Stimulated activated naive B cell treated with anti-CD40 and anti-IgM and Interleukin-4, amounts not matched to agents 10 μg/mL and 1 μg/mL and 100 μg/mL, for 72 hours (primary cell): ENCODE data around the gene DCAF12L2.
"Not testable (repeated sequence)": the region's sequence is repeated elsewhere in the genome, so short reads cannot be mapped to it uniquely, and the experiment has no call there.

ENCODE experiments used
- ATAC-seq, 2 donors: fragments of 150-1000 bp; cut with Tn5 transposase; replicated peaks; 2 replicates each; pipeline ENCODE4 v1.10.0; 2021; ENCODE audit warnings: moderate library complexity in 1 of 2
- DNase-seq: peaks from one replicate; pipeline ENCODE4 v3.0.0; 2021
- H3K27ac Mint-ChIP-seq: one replicate; pipeline ENCODE4 v1.8.0; 2022; ENCODE audit warnings: mild to moderate bottlenecking, mixed read lengths
- H3K27me3 Mint-ChIP-seq, 2 donors: one replicate each; pipeline ENCODE4 v1.8.0; 2022; ENCODE audit warnings: mixed read lengths in 2 of 2
- H3K36me3 Mint-ChIP-seq, 2 donors: one replicate each; pipeline ENCODE4 v1.8.0; 2022; ENCODE audit warnings: mixed read lengths in 2 of 2, mild to moderate bottlenecking in 1 of 2
- H3K4me1 Mint-ChIP-seq, 2 donors: one replicate each; pipeline ENCODE4 v1.8.0; 2022; ENCODE audit warnings: mixed read lengths in 2 of 2, mild to moderate bottlenecking in 1 of 2
- H3K4me3 Mint-ChIP-seq, 2 donors: one replicate each; pipeline ENCODE4 v1.8.0; 2022; ENCODE audit warnings: mild to moderate bottlenecking in 2 of 2, mixed read lengths in 2 of 2, moderate library complexity in 1 of 2
- H3K9me3 Mint-ChIP-seq, 2 donors: one replicate each; pipeline ENCODE4 v1.8.0; 2022; ENCODE audit warnings: mixed read lengths in 2 of 2, mild to moderate bottlenecking in 1 of 2

DCAF12L2 gene

DNA sequence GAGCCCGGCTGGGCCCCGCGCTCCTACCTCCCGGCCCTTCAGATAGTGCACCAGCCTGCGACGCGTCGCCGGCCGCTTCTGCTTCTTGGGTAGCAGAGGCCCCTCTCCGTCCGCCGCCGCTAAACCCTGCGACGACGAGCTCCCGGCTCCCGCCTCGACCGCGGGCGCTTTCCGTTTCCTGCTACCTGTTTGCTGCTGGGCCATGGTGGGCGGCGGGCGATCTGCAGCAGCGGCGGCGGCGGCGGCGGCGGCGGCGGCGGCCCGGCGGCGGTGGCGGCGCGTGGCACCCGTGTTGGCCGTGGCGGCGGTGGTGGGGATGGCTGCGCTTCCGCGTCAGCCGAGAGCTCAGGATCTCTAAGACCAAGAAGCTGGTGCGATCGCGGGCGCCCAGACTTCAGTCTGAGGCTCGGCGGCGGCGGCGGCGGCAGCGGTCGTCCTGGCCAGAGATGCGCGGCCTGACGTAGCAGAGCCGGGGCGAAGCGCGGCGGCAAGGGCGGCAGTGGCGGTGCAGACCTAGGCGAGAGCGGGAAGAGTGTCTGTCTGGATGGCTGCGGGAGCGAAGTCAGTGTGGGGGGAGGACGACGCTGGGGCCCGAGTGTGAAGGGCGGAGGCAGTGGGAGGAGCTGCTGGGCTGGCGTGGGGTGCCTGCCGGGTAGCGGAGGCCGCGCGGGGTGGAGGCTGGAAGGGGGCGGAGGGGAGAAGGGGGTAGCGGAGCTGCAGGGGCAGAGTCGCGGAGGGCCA is at the start of gene DCAF12L2:
Gene DCAF12L2, minus strand, starts transcription at position 569 of the 741 bp plus-strand sequence. Its CDS starts 365 bp downstream, at position 204.
- peaks cover 5 to 10% of the 10 kb centered on the region in 2 donors for H3K27me3 Mint-ChIP-seq
- H3K9me3 Mint-ChIP-seq: peaks cover 0 to 2% of the 10 kb centered on the region in 2 donors
- ATAC-seq (no peak), DNase-seq (no peak)
- no peaks in the 10 kb centered on the region for H3K4me1 Mint-ChIP-seq
- peak within 1 kb of the TSS in 1 of 2 donors; percentile 50 for H3K4me3 Mint-ChIP-seq
- no peaks in the 10 kb centered on the region for H3K36me3 Mint-ChIP-seq
- H3K27ac Mint-ChIP-seq: no peak within 1 kb of the TSS

DNA sequence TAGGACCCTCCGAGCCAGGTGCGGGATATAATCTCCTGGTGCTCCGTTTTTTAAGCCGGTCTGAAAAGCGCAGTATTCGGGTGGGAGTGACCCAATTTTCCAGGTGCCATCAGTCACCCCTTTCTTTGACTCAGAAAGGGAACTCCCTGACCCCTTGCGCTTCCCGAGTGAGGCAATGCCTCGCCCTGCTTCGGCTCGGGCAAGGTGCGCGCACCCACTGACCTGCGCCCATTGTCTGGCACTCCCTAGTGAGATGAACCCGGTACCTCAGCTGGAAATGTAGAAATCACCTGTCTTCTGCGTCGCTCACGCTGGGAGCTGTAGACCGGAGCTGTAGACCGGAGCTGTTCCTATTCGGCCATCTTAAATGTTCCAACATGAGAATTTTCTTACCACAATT is 24.8 kb upstream of the DCAF12L2 start:
- H3K4me1 Mint-ChIP-seq, DNase-seq, H3K27me3 Mint-ChIP-seq, H3K27ac Mint-ChIP-seq, H3K9me3 Mint-ChIP-seq, H3K4me3 Mint-ChIP-seq, H3K36me3 Mint-ChIP-seq, ATAC-seq: not testable (repeated sequence)

DNA sequence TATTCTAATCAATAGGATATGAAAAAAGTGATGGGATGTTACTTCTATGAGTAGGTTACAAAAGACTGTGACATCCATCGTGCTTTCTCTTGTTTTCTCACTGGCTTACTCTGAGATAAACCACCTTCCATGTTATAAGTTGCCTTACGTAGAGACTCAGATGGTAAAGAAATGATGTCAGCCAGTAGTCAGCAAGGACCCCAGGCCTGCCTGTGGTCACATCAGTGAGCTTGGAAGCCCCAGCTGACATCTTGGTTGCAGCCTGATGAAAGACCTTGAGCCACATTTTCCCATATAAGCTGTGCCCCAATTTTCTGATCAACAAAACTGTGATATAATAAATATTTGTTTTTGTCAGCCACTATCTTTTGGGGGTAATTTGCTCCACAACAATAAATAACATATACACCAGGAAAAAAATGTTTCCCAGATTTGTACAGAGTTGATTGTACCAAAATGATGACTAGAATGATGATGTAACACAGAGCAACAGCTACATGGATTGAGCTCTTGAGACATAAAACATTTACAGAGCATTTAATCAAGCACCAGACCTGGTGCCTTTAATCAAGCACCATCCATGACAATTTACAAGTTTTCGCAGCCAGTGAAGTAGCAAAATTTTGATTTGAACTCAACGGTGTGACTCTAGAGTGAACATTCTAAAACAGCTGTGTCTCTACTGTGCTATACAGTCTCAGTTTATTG is 11.2 kb upstream of the DCAF12L2 start:
- Mint-ChIP-seq H3K4me3 (no peak overlapping the region), H3K9me3 (no peaks in the 10 kb centered on the region), H3K27me3 (no peaks in the 10 kb centered on the region), H3K4me1 (no peaks in the 10 kb centered on the region), H3K27ac (no peak overlapping the region), H3K36me3 (no peaks in the 10 kb centered on the region)
- DNase-seq: no peak
- no peak for ATAC-seq

DNA sequence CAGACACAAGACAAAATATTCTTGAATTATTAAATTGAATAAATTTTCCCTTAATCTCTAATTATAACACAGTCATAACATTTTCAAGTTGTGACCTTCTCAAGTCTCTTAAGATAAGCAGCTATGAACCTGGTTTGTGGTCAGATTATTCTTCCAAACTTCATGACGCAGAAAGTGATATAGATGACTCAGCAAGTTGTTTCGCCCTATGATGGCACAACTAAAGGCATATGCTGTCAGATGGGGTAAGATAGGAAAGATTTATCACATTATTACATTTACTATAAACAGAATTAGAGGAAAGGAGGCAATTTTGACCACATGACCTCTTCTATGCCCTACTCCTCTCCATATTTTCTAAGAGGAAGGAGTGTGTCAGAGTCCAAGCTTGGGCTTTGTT is 4.6 kb upstream of the DCAF12L2 start:
- DNase-seq (no peak), ATAC-seq (no peak)
- no peaks in the 10 kb centered on the region for H3K36me3 Mint-ChIP-seq
- H3K27me3 Mint-ChIP-seq: peaks cover 4 to 5% of the 10 kb centered on the region in 2 donors
- H3K4me3 Mint-ChIP-seq: no peak overlapping the region
- no peak overlapping the region for H3K27ac Mint-ChIP-seq
- no peaks in the 10 kb centered on the region for H3K4me1 Mint-ChIP-seq
- H3K9me3 Mint-ChIP-seq: no peaks in the 10 kb centered on the region

DNA sequence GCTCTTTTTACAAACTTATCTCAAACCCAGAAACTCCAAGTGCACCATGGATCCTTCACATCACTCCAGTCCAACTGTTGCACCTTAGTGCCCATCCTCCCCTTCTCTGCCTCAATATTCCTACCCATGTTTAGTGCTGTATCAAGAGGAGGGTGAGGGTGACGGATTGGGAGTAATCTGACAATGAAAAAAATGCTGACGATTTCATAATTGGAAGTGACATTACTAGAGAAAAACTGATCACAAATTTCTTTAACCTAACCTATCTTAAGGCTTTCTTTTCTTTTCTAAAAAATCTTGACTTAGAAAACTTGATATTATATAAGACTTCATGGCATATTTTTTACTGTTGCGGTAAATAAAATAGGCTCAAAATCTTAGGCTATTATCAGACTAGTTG is 1.5 kb upstream of the DCAF12L2 start:
- peaks cover 5 to 10% of the 10 kb centered on the region in 2 donors for H3K27me3 Mint-ChIP-seq
- no peaks in the 10 kb centered on the region for H3K36me3 Mint-ChIP-seq
- no peaks in the 10 kb centered on the region for H3K4me1 Mint-ChIP-seq
- H3K27ac Mint-ChIP-seq: no peak overlapping the region
- DNase-seq: no peak
- no peak for ATAC-seq
- H3K9me3 Mint-ChIP-seq: no peaks in the 10 kb centered on the region
- no peak overlapping the region for H3K4me3 Mint-ChIP-seq

DNA sequence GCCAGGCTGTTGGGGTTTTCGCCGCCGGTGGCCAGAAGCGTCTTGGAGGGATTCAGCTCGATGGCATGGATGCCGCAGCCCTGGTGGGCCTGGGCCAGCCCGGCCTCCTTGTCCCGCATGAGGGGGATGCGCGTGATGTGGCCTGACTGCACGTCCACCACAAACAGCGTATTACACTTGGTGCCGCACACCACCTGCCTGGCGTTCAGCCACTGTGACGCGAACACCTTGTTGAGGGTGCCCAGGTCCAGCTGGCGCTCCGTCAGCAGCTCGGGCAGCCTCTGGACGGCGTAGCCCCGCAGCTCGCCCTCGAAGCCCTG is 728 bp downstream of the DCAF12L2 start:
- no peaks in the 10 kb centered on the region for H3K4me1 Mint-ChIP-seq
- DNase-seq: no peak
- no peaks in the 10 kb centered on the region for H3K36me3 Mint-ChIP-seq
- H3K27me3 Mint-ChIP-seq: peaks cover 5 to 10% of the 10 kb centered on the region in 2 donors
- ATAC-seq: no peak
- no peak overlapping the region for H3K27ac Mint-ChIP-seq
- H3K4me3 Mint-ChIP-seq: no peak overlapping the region
- H3K9me3 Mint-ChIP-seq: peaks cover 0 to 2% of the 10 kb centered on the region in 2 donors

DNA sequence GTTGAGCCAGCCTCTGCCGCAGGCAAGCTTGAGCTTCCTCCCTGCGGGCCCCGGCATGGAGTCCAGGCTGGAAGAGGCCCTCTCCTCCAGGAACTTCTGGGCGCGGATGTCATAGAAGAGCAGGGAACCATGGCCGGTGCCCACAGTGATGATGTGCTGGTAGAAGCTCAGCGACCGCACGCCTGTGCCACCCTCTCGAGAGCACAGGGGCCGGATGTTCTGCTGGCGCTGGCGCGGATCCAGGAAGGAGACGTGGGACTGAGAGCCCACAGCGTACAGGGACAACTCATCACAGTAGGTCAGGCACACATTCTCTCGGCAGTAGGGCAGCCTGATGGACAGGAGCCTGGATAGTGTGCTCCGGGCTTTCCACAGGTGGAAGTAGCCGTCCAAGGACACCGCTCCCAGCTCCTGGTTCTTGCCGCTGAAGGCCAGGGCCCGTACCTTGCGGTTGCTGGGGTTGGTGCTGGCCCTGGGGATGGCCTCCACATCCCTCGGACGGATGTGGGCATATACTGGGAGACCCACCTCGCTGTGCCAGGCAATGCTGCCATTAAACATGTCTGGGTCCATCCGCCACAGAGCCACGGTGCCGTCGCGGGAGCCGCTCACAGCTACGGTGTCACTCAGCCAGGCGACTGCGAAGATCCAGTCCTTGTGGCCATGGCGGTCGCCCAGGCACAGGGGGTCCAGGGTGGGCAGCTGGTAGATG is 1.2 kb downstream of the DCAF12L2 start:
- H3K4me3 Mint-ChIP-seq: no peak overlapping the region
- H3K27me3 Mint-ChIP-seq: peaks cover 5 to 10% of the 10 kb centered on the region in 2 donors
- no peaks in the 10 kb centered on the region for H3K4me1 Mint-ChIP-seq
- DNase-seq (no peak), ATAC-seq (no peak)
- no peaks in the 10 kb centered on the region for H3K36me3 Mint-ChIP-seq
- H3K27ac Mint-ChIP-seq: no peak overlapping the region
- peaks cover 0 to 2% of the 10 kb centered on the region in 2 donors for H3K9me3 Mint-ChIP-seq

DNA sequence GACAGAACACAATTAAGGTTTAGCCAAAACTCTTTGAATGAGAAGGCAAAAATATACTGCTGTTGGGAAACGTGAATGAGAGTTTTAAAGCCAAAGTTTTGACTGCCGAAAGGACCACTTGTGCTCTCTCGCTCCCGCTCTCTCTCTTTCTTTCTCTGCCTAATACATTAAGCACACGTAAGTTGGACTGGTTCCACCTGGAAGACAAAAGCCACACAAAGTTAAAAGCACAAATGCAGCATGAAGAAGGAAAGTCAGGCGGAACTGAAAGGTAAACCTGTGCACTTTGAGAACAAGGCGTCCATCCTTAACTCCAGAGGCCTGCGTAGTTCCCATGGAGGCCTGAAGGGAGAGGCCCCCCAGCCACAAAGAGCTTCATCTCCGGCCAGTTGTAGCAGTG is 1.9 kb downstream of the DCAF12L2 start:
- Mint-ChIP-seq H3K4me1 (no peaks in the 10 kb centered on the region), H3K27me3 (peaks cover 5 to 10% of the 10 kb centered on the region in 2 donors)
- ATAC-seq: no peak

DNA sequence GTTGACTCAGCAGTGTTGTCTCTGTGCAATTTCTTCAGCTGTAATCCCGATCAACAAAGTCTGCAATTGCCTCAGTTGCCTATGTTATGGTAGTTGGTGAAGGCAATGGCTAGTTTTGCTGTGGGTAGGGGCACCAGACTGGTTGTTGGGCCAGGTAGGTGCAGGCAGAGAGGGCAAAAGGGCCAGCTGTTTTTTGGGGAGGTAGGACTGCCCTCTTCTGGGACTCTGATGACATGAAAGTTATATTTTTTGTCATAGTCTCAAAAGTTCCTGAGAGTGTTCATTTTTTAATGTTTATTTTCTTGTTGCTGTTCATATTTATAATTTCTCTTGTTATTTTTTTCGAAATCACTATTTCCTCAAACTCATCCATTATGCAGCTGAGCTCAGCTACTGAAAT is 25.1 kb downstream of the DCAF12L2 start:
- Mint-ChIP-seq H3K4me1 (no peaks in the 10 kb centered on the region), H3K9me3 (peaks cover 0 to 2% of the 10 kb centered on the region in 2 donors), H3K4me3 (no peak overlapping the region), H3K36me3 (no peaks in the 10 kb centered on the region), H3K27me3 (no peaks in the 10 kb centered on the region), H3K27ac (no peak overlapping the region)
- ATAC-seq (no peak), DNase-seq (no peak)

More for the DNA sequence above, 1.9 kb downstream of the DCAF12L2 start:
- no peak for DNase-seq
- Mint-ChIP-seq H3K4me3 (no peak overlapping the region), H3K36me3 (no peaks in the 10 kb centered on the region), H3K9me3 (peaks cover 0 to 2% of the 10 kb centered on the region in 2 donors), H3K27ac (no peak overlapping the region)

DNA sequence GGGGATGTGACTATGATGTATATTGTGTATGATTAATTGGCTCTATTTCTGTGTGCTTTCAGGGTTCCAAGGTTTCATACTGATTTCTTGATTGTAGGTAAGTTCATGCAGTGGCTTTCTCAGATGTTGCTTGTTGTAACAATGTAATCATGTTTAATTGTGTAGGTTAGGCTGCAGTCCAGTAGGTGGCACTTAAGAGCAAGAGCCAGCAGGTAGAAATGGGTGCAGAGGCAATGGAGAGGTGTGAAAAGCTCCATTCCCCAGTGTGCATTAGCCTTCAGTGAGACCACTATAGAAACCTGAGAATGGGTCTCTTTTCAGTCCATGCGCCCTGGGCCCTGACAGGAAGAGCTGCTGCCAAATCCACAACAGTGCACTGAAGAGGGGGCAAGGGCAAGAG is 28.2 kb downstream of the DCAF12L2 start:
- Mint-ChIP-seq H3K27ac (no peak overlapping the region), H3K4me1 (no peaks in the 10 kb centered on the region), H3K4me3 (no peak overlapping the region), H3K27me3 (no peaks in the 10 kb centered on the region), H3K9me3 (no peaks in the 10 kb centered on the region), H3K36me3 (no peaks in the 10 kb centered on the region)
- DNase-seq (no peak), ATAC-seq (no peak)

DNA sequence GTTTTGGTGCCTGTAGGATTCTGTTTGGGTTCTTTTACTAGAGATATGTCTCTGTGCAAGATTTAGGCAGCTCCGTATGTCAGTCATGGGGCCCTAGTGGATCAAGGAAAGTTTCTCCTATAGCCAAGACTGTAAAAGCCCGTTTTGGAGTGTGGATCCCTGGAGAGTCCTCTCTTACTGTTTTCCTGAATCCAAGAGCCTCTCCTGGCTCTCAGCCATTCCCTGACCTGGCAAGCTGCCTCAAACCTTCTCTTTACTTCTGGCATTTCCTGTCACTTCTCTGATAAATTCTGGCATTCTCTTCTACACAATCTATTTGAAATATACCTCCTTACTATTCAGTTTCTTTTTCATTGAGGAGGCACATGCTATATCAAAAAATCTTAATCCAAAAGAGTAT is 41.4 kb downstream of the DCAF12L2 start:
- H3K27me3 Mint-ChIP-seq: no peaks in the 10 kb centered on the region

More for the DNA sequence above, 41.4 kb downstream of the DCAF12L2 start:
- Mint-ChIP-seq H3K4me1 (no peaks in the 10 kb centered on the region), H3K9me3 (peaks cover 0 to 2% of the 10 kb centered on the region in 2 donors), H3K27ac (no peak overlapping the region), H3K36me3 (no peaks in the 10 kb centered on the region), H3K4me3 (no peak overlapping the region)
- no peak for ATAC-seq
- DNase-seq: no peak
